NOMO-1 treated with DMSO at 0.1 percent for 48 hours (cell line): ENCODE results near the gene MRPL14.
A peak's percentile ranks its signal among the peaks of the same experiment; 100 is the strongest.

Experiments used
- DNase-seq: peaks from one replicate; lab custom pipeline; 2025; ENCODE audit not compliant: unreplicated experiment; lab: John Stamatoyannopoulos, UW

The MRPL14 gene

DNA sequence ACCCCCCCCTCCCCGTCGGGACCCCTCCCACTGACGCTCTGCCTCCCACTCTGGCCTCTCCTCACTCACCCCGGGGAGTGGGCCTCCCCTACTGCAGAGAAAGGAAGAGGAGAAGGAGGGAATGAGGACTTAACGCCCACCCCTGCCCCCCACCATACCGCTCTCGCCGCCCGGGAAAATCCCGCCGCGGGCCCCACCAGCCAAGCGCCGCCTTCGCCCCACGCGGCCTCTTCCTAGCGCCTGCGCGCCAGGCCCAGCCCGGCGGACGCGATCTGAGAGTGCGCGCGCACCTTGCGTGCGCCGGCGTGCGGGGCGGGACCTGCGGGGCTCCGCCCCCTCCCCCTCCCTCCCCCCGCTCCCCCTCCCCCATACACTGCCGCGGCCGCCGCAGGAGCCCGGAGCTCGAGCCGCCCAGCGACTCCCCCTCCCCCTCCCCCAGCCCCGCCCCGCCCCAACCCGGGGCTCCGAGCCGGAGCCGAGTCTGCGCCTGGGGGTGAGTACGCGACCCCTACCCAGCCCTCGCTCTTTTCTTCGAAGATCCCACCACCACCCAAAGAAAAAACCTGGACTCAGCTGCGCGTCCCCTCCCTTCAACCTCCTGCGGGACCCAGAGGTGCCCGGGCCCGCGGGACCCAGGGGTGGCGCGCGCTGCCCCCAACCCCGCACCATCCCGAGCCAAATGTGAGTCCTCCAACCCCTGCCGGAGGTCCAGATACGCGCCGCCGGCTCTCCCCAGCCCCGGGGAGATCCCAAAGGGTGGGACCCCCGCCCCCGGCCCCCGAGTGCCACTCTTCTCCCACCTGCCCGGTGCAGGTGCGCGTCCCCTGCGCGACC lies at the start of gene MRPL14, which contains the start of gene TMEM63B:
TSS of gene MRPL14 (minus strand) at position 267 of the 834 bp plus-strand sequence. CDS start 10,841 bp downstream, outside the sequence.
TSS of gene TMEM63B (plus strand) at position 369 of the 834 bp plus-strand sequence. CDS start 7,031 bp downstream, outside the sequence.
- DNase-seq, result peak; percentile 68

DNA sequence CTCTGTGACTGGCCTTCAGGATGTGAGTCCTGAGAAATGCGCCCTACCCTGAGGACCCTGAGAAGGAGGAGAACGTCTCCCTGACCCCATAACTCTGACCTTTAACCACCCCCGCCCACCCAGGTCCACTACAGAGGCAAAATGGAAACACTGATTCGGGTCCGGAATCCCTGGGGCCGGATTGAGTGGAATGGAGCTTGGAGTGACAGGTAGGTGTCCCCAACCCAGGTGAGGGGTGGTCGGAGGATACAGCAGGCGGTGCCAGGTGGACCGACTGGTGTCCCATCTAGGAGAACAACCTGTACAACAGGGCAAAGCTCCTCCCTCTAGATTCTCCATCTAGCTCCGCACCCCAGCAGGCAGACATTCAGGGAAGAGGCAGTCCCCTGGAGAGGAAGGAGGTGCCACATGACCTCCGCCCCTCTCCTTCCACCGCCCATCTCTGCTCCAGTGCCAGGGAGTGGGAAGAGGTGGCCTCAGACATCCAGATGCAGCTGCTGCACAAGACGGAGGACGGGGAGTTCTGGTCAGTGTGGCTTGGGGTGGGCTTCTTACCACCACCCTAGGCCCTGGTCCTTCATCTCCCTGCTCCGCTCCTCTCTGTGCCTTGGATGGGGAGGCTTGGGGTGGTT lies 49.0 kb upstream of the MRPL14 start:
- no peak for DNase-seq

DNA sequence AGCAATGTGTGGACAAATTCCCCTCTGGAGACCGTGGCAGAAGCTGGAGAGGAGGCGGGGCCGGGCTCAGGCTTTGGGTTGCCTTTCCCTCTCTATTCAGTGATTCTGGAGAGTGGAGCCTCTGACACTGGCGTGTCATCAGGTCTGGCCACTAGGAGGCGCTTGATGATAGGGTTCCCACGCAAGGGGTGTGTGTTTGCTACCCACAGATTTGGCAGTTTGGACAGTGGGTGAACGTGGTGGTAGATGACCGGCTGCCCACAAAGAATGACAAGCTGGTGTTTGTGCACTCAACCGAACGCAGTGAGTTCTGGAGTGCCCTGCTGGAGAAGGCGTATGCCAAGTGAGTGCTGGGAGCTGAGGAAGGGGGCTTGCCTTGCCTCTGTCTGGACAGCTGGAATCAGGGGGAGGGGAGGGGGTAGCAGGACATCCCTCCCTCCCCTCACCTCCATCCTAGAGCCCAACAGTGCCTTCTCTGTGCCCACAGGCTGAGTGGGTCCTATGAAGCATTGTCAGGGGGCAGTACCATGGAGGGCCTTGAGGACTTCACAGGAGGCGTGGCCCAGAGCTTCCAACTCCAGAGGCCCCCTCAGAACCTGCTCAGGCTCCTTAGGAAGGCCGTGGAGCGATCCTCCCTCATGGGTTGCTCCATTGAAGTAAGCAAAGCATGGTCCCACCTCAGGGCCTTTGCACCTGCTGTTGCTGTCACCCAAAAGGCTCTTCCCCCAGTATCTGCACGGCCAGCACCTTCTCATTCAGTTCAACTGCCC lies 45.7 kb upstream of the MRPL14 start:
- peak; percentile 75 for DNase-seq

DNA sequence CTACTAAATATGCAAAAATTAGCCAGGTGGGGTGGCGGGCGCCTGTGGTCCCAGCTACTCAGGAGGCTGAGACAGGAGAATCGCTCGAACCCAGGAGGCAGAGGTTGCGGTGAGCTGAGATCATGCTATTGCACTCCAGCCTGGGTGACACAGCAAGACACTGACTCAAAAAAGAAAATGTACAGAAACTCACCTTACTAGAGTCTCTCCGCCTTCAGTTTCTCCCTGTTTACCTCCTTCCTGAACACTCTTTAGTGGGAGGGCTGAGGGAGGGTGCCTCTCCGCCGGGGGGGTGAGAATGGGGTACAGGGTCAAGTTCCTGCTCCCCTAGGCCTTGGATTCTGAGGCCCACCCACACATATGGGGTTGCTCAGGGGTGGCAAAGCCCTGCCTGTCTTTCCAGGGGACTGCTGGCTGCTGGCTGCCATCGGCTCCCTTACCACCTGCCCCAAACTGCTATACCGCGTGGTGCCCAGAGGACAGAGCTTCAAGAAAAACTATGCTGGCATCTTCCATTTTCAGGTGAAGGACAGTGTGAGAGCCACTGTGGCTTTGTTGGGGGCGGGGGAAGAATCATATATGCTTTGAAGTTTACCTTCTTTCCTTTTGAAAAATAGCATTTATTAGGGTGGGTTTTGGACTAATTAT lies 44.8 kb upstream of the MRPL14 start:
- no peak for DNase-seq

DNA sequence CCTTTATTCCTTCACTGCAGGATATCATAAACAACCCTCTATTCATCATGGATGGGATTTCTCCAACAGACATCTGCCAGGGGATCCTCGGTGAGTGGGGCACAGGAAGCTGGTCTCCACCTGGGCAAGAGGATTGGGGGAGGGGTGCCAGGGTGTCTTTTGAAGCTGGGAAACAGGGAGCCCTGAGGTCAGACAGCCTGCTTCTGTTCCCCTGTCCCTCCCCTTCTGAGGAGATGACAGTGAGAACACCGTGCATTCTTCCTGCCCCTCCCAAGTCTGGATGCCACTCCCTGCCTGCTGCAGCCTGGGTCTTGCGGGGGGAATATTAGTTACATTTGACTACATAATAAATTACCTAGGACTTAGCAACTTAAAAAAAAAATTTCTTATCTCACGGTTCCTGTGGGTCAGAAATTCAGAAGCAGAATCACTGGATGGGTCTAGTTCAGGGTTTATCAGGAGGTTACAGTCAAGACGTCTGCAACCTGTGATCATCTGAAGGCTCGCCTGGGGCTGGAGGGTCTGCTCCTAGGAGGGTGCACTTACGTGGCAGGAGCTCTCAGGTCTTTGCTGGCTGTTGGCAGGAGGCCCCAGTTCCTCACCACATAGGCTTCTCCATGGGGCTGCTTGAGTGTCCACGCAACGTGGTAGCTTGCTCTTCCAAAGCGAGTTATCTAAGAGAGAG lies 42.8 kb upstream of the MRPL14 start:
- no peak for DNase-seq

DNA sequence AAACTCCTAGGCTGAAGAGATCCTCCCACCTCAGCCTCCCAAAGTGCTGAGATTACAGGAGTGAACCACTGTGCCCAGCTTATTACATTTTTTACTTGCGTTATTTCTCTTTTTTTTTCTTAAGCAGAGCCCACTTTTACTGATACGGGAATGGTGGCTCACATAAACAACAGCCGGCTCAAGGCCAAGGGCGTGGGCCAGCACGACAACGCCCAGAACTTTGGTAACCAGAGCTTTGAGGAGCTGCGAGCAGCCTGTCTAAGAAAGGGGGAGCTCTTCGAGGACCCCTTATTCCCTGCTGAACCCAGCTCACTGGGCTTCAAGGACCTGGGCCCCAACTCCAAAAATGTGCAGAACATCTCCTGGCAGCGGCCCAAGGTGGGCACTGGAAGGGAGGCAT lies 41.9 kb upstream of the MRPL14 start:
- DNase-seq, result no peak

DNA sequence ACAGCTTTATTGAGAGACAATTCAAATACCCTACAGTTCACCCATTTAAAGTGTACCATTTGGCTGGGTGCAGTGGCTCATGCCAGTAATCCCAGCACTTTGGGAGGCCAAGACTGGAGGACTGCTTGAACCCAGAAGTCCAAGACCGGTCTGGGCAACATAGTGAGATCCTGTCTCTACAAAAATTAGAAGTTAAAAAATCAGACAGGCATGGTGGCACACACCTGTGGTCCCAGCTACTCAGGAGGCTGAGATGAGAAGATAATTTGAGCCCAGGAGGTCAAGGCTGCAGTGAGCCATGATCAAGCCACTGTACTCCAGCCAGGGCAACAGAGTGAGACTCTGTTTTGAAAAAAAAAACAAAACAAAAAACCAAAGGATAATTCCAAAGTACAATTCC lies 40.3 kb upstream of the MRPL14 start:
- DNase-seq, result no peak

DNA sequence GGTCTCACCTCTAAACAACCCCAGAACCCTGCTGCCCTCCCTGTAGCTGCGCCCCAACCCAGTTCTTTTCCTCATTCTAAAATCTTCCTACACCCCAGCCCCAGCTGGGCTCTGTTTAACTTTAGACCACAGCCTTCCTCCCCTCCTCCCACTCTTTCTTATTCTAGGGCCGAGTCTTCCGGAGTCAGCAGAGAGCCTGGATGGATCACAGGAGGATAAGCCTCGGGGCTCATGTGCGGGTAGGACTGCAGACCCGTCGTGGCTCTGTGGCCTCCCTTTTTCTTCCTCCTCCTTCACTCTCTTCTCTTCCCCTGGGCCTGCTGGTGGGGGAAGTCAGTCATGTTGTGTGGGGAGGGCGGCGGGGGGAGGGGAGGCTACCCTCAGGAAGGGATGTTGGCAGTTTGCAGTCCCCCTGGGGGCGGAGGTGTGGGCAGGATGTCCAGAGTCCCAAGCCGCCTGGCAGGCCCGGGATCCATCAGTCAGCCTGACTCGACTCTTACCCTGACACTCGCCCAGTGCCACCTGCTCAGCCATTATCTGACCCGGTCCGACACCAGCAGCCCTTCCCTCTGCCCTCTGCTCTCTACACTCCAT lies 39.4 kb upstream of the MRPL14 start:
- DNase-seq, result no peak

DNA sequence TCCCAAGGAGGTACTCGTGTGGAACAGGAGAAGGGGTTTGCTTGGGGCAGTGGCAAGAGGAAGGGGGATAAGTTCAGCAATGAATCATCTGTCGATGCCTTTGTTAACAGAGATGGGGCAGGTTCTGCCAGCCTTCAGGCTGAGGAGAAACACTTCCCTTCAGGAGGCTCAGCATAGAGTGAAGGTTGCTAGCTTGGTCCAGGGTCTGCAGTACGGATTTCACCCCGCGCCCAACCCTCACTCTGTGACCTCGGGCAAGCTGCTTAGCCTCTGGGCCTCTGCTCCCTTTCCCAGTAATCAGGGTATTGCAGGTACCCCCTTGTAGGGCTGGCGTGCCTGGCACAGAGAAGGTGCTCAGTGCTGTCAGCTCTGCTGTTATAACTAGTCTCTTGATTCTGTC lies 38.9 kb upstream of the MRPL14 start:
- DNase-seq, result no peak

DNA sequence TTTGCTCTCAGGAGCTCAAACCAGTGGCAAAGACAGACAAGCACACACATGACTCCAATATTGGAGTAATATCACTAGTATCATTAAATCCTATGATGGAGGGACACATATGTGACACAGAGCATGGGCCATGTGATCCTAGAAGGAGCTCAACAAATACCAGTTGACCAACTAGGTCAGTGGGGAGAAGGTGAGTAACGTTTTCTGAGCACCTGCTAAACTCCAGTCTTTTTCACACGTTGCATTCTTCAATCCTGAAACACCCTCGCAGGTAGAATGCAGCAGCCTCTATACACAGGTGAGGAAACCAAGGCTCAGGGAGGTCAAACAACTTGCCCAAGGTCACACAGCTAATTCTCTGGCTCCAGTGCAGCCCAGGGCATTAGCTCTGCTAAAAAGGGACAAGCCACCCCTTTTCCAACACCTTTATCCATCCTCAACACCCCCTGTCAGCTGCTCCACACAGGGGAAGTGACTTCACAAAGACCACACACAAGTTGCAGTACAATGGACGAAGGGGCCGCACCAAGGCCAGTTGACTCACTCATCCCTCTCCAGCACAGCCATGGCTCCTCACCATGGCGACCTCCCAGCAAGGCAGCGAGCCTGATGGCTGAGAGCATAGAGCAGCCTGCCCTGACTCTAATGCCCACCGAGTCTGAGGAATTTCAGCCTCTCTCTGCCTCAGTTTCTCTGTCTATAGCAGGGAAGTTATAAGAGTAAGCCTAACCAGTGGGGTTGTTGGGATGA lies 35.8 kb upstream of the MRPL14 start:
- no peak for DNase-seq

DNA sequence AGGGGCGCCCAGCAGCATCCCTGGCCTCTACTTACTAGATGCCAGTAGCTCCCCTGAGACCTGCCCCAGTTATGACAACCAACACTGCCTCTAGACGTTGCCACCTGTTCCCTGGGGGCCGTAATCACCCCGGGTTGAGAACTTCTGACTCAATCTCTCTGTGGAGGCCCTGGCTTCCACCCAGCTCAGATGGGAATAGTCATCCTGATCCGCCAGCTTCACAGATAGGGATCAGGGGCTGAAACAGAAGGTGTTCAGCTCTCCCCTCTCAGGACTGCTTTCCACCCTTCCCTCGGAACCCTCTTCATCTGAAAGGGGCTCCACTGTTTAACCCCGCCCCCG lies 34.7 kb upstream of the MRPL14 start:
- no peak for DNase-seq

DNA sequence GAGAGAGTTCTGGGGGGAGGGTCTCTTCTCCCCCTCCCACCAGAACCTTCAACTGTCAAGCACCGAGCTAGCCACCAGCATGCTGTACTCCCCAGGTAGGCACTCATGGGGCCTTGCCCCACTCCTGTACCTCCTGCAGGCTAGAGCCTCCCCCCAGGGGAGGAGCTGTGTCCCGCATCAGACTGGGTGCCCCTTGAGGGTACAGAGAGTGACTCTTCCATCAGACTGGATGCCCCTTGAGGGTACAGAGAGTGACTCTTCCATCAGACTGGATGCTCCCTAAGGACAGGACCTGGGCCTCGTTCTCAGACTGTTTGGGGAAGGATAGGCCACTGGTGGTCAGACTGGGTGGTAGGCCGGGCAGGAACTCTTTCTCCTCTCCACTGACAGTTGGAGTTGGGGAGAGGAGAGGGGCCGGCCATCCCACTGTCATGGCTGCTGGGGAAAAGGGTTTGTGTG lies 31.5 kb upstream of the MRPL14 start, which contains the start of gene CAPN11:
TSS of gene CAPN11 (plus strand) at position 51 of the 459 bp plus-strand sequence. CDS start at position 80, 29 bp downstream.
- DNase-seq, result no peak

DNA sequence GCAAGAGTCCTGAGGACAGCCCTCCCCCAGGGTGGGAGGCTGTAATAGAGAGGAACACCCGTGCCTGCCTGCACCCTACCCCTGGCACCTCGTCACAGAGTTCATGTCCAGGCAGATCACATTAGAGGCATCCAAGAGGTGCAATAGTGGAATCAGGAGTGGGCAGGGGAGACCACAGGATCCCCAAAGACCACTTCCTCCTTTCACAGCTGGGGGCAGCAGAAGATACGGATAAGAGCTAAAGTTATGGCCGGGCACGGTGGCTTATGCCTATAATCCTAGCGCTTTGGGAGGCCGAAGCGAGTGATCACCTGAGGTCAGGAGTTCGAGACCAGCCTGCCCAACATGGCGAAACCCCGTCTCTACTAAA lies 29.9 kb upstream of the MRPL14 start:
- no peak for DNase-seq

DNA sequence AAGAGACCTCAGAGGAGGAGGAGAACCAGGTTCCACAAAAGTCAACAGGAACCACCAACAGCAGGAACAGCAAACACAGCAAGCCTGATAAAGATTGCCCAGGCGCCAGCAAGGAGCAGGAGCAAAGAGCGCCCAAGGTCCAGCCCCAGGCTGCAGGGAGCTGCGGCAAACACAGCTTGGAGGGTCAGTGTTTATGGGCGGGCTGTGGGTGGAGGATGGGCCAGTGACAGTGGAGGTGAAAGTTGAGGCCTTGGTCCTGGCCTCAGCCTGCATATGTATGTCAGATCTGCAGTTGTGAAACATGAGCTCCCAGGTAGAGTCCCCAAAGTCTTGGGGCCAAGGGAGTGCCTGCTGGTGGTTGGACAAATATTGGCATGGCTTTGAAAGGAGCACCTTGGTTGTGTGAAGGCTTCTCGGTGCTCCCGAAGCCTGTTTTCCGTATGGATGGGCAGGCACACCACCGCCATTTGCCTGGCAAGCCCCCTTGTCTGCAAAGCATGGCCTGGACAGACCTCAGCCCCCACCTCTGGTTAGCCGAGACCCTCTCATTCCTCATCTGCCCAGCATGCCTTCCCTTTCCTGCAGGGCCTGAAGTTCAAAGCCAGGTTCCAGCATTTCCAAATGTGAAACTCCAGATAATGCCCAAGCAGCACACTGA lies 29.4 kb upstream of the MRPL14 start:
- DNase-seq, result no peak

DNA sequence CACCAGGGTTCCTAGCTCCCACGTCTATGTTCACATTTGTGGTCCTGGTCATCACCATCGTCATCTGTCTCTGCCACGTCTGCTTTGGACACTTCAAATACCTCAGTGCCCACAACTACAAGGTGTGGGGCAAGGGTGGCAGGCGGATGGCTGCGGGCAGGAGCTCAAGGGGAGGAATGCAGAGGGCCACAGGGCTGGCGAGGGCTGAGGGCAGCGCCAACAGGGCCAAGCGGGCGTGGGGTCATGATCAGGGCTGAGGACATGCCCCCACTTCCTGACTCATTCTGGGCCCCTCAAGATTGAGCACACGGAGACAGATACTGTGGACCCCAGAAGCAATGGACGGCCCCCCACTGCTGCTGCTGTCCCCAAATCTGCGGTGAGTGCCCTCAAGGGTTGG lies 26.8 kb upstream of the MRPL14 start:
- no peak for DNase-seq

DNA sequence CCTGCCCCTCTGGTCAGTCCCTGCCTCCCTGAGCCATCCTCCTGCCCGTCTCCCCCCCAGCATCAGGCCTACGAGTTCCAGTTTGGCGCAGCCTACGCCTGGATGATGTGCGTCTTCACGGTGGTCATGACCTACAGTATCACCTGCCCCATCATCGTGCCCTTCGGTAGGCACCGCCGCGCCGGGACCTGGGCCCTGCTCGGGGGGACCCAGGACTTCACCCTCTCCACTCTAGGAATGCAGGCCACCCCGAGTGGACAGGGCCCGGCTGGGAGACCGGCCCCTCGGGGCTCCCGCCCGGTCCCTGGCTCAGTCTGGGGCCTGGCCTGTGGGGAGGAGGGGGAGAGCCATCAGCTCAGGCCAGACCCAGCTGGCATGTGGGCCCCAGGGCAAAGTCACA lies 25.3 kb upstream of the MRPL14 start:
- no peak for DNase-seq

DNA sequence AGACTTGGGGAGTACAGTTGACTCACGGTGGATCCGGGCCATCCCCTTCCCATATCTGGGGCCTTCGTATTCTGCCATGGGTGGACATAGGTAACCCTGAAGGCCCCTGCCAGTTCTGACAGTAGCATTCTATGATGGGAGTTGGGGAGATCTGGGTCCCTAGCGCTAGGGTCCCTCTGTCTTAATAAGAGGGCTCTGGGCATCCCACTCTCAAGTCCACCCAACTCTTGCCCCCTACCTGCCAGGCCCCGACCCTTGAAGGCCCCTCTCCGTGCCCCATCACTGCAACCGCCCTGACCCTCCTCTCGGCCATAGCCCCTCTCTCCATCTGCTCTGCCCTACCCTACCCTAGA lies 24.8 kb upstream of the MRPL14 start:
- DNase-seq, result no peak

DNA sequence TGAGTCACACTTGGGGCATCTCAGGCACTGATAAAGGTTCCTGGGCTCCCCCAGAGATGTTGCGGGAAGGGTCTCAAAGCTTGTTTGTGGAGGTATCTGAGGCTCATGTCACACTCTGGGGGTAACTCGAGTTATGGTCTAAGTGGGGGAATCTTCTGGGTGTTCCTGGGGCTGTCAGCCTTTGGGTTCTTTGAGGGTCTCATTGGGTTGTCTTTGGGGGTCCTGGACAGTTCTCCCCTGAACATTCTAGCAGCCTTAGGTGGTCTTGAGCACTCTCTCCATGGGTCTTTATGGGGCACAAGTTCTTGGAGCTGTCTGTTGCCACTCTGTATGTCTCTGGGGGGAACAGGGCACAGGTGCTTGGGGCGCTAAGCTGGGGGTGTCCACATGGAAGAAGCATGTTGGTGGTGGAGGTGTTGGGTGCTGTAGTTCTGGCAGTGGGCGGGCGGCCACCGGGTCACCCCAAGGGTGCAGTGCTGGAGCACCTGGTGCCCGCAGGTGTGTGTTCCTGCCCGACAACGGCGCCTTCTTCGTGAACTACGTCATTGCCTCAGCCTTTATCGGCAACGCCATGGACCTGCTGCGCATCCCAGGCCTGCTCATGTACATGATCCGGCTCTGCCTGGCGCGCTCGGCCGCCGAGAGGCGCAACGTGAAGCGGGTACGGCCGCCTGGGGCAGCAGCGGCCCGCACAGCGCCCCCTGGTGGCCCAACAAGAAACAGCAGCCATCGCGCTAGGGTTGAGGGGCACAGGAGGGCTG lies 24.3 kb upstream of the MRPL14 start:
- peak; percentile 32 for DNase-seq
